Ovary (tissue), 3 donors: Measurements from ENCODE around the gene FNDC8.

Experiments used
- CTCF ChIP-seq, 3 donors: fragments of 450-650 bp in 2 of 3; fragments of 200-600 bp in 1 of 3; IDR thresholded peaks; one replicate each; pipeline versions ENCODE4 v1.5.1 to v1.8.0; 2016 to 2022; ENCODE audit warnings: antibody characterized with exemption in 3 of 3, mild to moderate bottlenecking in 1 of 3
- POLR2A ChIP-seq: fragments of 450-650 bp; IDR thresholded peaks from one replicate; pipeline ENCODE4 v1.6.1; 2017; ENCODE audit warnings: antibody characterized with exemption, mild to moderate bottlenecking, moderate library complexity
- donor health status: DM: no; HTN: no; CAD: no.

- TF ChIP-seq POLR2A (no peak), CTCF (IDR thresholded peaks at IDR 0.05) (no peak)
Measured at GRCh38 chr17:35074711-35075707, 46.4 kb upstream of the FNDC8 start.
